Measurements from ENCODE around the gene FBXL4.

GRCh38 chr6:98824902-98825599 is 122.7 kb downstream of the FBXL4 start:
- TF ChIP-seq CTCF (conservative IDR thresholded peaks at IDR 0.05) (no peak), EZH2 (IDR thresholded peaks at IDR 0.05; ENCODE audit: low read depth) (no peak)
